NCI-H510A (cell line): ENCODE data around the gene MKNK2.
A peak's percentile ranks its signal among the peaks of the same experiment; 100 is the strongest.

ENCODE experiments used
- DNase-seq: peaks from one replicate; lab custom pipeline; 2025; lab: John Stamatoyannopoulos, UW

Gene MKNK2

GRCh38 chr19:2058570-2059421 is 7.8 kb upstream of the MKNK2 start:
- DNase-seq, result no peak

GRCh38 chr19:2057484-2058469 is 6.7 kb upstream of the MKNK2 start:
- no peak for DNase-seq

DNA sequence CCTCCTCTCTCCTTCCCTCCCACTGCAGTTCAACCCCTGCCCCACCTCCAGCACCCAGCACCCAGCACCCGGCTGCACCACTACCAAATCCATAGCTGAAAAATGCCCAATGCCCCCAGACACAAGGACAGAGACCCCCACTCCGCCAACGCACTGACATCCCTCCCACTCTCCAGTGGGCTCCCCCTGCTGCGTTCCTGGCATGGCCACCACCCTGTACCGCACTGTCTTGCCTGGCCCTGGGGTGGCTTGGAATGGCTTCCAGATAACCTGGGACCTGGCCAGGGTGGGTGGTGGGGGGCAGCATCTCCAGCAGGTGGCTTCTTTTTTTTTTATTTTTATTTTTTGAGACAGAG is 5.8 kb upstream of the MKNK2 start:
- DNase-seq, result no peak

GRCh38 chr19:2055931-2056836 is 5.1 kb upstream of the MKNK2 start:
- peak; percentile 44 for DNase-seq

DNA sequence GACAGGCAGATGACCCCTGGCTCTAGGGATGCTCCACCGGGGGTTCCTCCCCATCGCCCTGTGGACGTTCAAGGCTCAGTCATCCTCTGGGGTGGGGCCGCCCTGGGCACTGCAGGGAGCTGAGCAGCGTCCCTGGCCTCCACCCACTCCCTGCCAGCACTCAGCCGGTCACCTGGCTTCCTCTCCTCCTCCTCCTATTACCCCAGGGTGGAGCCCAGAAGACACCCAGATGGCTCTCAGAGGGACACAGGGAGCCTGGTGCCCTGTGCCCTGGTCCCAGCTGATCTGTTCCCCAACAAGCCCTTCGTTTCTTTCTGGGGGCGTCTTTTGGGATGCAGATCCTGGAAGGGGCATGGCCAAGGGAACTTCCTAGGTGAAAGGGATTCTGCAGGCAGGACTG is 3.7 kb upstream of the MKNK2 start:
- peak; percentile 44 for DNase-seq

GRCh38 chr19:2053601-2054389 is 2.8 kb upstream of the MKNK2 start:
- no peak for DNase-seq

- DNase-seq, result peak; percentile 29
Measured at GRCh38 chr19:2051773-2052704, 995 bp upstream of the MKNK2 start.

DNA sequence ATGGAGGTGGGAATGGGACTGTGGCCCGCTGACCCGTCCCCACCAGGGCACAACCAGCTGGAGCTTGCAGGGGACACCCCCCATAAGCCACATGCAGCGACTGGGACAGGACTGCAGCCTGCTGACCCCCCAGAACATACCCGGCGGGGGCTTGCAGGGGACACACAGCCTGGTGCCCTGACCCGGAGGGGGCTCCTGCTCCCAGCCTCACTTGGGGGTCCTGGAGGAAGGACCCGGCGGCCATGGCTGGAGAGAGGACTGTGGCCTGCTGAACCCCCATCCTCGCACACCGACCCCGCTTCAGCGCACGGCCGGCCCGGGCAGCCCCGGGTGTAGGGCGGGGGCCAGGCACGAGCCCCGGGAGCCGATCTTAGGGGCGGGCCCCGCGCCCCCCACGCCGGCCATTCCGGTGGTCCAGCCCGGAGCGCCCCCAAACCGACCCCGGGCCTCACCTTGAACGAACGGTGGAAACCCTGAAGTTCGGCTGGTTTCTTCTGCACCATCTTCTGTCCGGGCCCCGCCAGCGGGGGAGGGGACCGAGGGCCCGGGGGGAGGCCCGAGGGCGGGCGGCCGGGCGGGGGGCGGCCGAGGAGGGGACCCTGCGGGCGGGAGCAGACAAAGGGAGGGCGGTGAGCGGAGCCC is 574 bp downstream of the MKNK2 start:
- no peak for DNase-seq

- peak; percentile 43 for DNase-seq
Measured at GRCh38 chr19:2049741-2050348, 1.2 kb downstream of the MKNK2 start.

GRCh38 chr19:2048959-2049740 is 1.9 kb downstream of the MKNK2 start:
- no peak for DNase-seq

- no peak for DNase-seq
Measured at GRCh38 chr19:2048104-2048958, 2.7 kb downstream of the MKNK2 start.

- no peak for DNase-seq
Measured at GRCh38 chr19:2047449-2048103, 3.5 kb downstream of the MKNK2 start.

- DNase-seq, result no peak
Measured at GRCh38 chr19:2047076-2047448, 4.0 kb downstream of the MKNK2 start.

DNA sequence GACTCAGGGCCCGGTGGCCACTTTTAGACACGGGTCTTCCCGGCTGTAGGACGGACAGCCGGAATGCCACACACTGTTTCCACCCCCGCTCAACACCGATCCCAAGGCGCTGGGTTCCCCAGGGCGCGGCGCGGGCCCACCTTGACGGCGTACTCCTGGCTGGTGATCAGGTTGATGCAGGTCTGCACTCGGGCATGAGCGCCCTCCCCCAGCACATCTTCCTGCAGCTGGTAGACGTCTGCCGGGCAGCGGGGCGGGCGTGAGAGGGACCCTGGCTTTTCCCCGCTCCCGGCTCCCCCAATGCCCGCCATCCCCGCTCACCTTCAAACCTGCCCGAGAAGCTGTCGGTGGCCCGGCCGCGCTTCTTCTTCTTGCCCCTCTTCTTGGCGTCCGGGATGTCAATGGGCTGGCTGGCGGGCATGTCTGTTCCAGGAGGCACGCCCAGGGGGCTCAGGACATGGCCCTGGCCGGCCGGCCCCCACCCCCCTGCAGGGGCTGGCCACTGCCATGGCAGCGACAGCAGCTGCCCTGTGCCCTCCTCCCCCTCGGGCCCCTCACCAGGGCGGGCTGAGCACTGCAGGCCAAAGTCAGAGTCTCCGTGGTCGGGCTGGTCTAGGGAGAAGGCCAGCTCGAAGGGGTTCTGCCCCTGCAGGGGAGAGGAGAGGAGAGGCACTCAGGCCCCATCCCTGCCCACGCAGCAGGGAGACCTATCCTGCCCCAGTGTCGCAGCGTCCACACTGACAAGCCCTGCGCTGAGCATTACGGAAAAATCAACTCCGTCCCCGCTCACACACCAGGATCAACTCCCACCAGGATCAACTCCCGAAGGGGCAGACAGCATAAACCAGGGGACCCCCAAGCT is 4.8 kb downstream of the MKNK2 start:
- no peak for DNase-seq

- DNase-seq, result no peak
Measured at GRCh38 chr19:2045501-2046045, 5.5 kb downstream of the MKNK2 start.
